ENCODE measurements around the gene WDR27. TPM values are rescaled to one million over a fixed set of nuclear protein-coding genes. Genes with fewer than 3 reads are reported as not detected.

Gene WDR27
- total and polyA plus RNA-seq, 10 donors, result 17.6 to 69.5 (median 45.7) TPM

- Histone ChIP-seq H3K9me3 (no peaks in the 10 kb centered on the region), H3K27me3 (replicated peaks in 1 of 7) (no peaks in the 10 kb centered on the region), H3K27ac (no peak overlapping the region), H3K4me1 (no peaks in the 10 kb centered on the region), H3K4me3 (no peak overlapping the region), H3K36me3 (peaks cover 0 to 41% (median 13%) of the 10 kb centered on the region in 6 donors)
- intact Hi-C loops (cut with DNase I; ENCODE audit: low total_unique reads), result no loop called here
- TF ChIP-seq POLR2A (IDR thresholded peaks at IDR 0.05), result no peak
- no peak for TF ChIP-seq POLR2AphosphoS5 (IDR thresholded peaks at IDR 0.05)
- TF ChIP-seq CTCF (IDR thresholded peaks at IDR 0.05 in 8 of 11, conservative IDR thresholded peaks at IDR 0.05 in 3 of 11), result no peak
- no peak for DNase-seq
- 93 to 99% (median 96%) methylated on average over 12 of the region's 12 CpGs for WGBS, 5 donors
These were observed 66.5 kb downstream of the WDR27 start for GRCh38 chr6:169635345-169635744.

- Histone ChIP-seq H3K4me3 (no peak overlapping the region), H3K36me3 (peaks cover 0 to 49% (median 13%) of the 10 kb centered on the region in 6 donors), H3K27ac (no peak overlapping the region), H3K9me3 (no peaks in the 10 kb centered on the region), H3K27me3 (replicated peaks in 1 of 7) (no peaks in the 10 kb centered on the region), H3K4me1 (no peaks in the 10 kb centered on the region)
- intact Hi-C loops (cut with DNase I; ENCODE audit: low total_unique reads), result no loop called here
- DNase-seq, result no peak
- WGBS, 5 donors, result 84 to 94% (median 92%) methylated on average over 11 of the region's 11 CpGs
- TF ChIP-seq POLR2AphosphoS5 (IDR thresholded peaks at IDR 0.05) (no peak), POLR2A (IDR thresholded peaks at IDR 0.05) (no peak)
These were observed 69.0 kb downstream of the WDR27 start for GRCh38 chr6:169632841-169633240.

- 68 to 87% (median 74%) methylated on average over 4 of the region's 4 CpGs for WGBS, 5 donors
- Histone ChIP-seq H3K4me3 (no peak overlapping the region), H3K27me3 (replicated peaks in 1 of 7) (no peaks in the 10 kb centered on the region), H3K36me3 (peaks cover 0 to 72% (median 19%) of the 10 kb centered on the region in 6 donors), H3K9me3 (no peaks in the 10 kb centered on the region), H3K4me1 (no peaks in the 10 kb centered on the region), H3K27ac (no peak overlapping the region)
- no peak for TF ChIP-seq POLR2AphosphoS5 (IDR thresholded peaks at IDR 0.05)
- TF ChIP-seq CTCF (IDR thresholded peaks at IDR 0.05 in 8 of 11, conservative IDR thresholded peaks at IDR 0.05 in 3 of 11), result no peak
- TF ChIP-seq POLR2A (IDR thresholded peaks at IDR 0.05), result no peak
- DNase-seq, result no peak
- intact Hi-C loops (cut with DNase I; ENCODE audit: low total_unique reads), result no loop called here
These were observed 72.6 kb downstream of the WDR27 start for GRCh38 chr6:169629256-169629655.

GRCh38 chr6:169627736-169628607, 73.9 kb downstream of the WDR27 start:
- H3K27me3 ChIP-seq (replicated peaks in 1 of 7), result no peaks in the 10 kb centered on the region
- peaks cover 0 to 66% (median 15%) of the 10 kb centered on the region in 6 donors for H3K36me3 ChIP-seq
- no peak overlapping the region for H3K27ac ChIP-seq
- 94 to 98% (median 95%) methylated on average over 14 of the region's 14 CpGs for WGBS, 5 donors
- TF ChIP-seq POLR2AphosphoS5 (IDR thresholded peaks at IDR 0.05) (no peak), CTCF (IDR thresholded peaks at IDR 0.05 in 8 of 11, conservative IDR thresholded peaks at IDR 0.05 in 3 of 11) (no peak), POLR2A (IDR thresholded peaks at IDR 0.05) (no peak)
- intact Hi-C loops (cut with DNase I; ENCODE audit: low total_unique reads), result no loop called here
- DNase-seq, result no peak
- H3K9me3 ChIP-seq, result no peaks in the 10 kb centered on the region
- no peak overlapping the region for H3K4me3 ChIP-seq
- no peaks in the 10 kb centered on the region for H3K4me1 ChIP-seq

All from spleen (tissue), 11 donors.